D721Med (cell line): Measurements from ENCODE around the gene PPP1R9A.

Experiments used
- DNase-seq: peaks from one replicate; pipeline ENCODE4 v3.0.0; 2011; ENCODE audit warnings: low spot score; ENCODE audit not compliant: insufficient read length
- FAIRE-seq: peaks from 2 replicates; lab custom pipeline; 2011; peaks lifted over from hg19 to GRCh38; lab: Jason Lieb, UNC
- TF ChIP-seq, protein P1 (sequence below): IDR thresholded peaks from 2 replicates; pipeline ENCODE4 v1.5.1; 2012; ENCODE audit warnings: mild to moderate bottlenecking, control low read depth; ENCODE audit not compliant: insufficient read depth; ENCODE audit errors: missing control alignments

The PPP1R9A gene

GRCh38 chr7:95209276-95209675, 301.9 kb downstream of the PPP1R9A start:
- TF ChIP-seq, protein P1, sequence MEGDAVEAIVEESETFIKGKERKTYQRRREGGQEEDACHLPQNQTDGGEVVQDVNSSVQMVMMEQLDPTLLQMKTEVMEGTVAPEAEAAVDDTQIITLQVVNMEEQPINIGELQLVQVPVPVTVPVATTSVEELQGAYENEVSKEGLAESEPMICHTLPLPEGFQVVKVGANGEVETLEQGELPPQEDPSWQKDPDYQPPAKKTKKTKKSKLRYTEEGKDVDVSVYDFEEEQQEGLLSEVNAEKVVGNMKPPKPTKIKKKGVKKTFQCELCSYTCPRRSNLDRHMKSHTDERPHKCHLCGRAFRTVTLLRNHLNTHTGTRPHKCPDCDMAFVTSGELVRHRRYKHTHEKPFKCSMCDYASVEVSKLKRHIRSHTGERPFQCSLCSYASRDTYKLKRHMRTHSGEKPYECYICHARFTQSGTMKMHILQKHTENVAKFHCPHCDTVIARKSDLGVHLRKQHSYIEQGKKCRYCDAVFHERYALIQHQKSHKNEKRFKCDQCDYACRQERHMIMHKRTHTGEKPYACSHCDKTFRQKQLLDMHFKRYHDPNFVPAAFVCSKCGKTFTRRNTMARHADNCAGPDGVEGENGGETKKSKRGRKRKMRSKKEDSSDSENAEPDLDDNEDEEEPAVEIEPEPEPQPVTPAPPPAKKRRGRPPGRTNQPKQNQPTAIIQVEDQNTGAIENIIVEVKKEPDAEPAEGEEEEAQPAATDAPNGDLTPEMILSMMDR = no peak
- DNase-seq (no peak), FAIRE-seq (no peak)

DNA sequence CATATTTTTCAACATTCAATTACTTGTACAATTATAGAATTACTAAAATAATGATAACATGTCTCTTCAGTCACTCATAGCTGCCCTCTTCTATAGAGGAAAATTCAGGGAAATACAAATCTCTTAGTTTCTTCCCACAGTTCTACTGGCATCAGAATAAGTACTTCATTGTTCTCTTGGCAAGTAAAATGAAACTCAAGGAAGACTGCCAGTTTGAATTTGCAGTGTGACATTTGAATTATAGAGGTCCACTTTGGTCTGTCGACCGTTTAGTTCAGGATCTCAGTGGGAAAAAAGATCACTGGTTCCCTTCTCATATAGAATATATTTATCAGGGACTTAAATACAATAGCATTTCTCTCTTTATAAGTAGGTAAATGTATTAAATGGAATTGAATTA, 302.4 kb downstream of the PPP1R9A start:
- DNase-seq (no peak), FAIRE-seq (no peak)
- TF ChIP-seq, protein P1 = no peak

DNA sequence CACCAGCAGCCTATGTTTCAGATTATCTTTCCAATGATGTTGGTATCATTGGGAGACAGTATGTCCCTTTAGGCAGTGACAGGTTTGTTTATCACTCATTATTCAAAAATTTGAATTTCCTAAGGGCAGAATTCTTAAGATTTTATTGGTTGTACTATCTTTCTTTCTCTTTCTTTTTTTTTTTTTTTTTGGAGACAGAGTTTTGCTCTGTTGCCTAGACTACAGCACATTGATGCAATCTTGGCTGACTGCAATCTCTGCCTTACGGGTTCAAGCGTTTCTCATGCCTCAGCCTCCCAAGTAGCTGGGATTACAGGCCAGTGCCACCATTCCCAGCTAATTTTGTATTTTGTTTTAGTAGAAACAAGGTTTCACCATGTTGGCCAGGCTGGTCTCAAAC, 305.8 kb downstream of the PPP1R9A start:
- DNase-seq (no peak), FAIRE-seq (no peak)
- TF ChIP-seq, protein P1 = no peak

DNA sequence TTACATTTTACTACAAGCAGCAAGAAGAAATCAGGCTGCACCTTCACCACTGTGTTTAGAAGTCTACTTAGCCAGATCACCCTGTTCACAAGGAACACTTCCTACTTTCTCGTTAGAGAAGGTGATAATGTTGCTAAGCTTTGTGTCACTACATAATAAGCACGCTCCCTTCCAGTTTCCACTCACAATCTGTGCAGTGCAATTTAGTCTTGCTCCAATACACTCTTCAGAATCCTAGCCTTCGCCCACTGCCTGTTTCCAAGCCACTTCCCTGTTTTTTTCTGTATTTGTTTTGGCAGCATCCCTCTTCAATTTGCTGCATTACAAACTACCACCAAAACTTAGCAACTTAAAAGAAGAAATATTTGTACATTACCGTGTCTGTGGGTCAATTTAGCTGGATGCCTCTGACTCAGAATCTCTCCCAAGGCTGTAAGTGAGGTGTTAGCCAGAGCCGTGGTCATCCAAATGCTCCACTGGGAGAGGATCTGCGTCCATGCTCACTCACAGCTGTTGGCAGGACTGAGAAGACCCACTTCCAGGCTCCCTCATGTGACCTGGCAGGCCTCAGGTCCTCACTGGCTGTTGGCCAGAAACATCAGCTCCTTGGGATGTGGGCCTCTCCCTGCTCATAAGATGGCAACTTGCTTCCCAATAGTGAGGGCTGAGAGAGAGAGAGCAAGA, 306.6 kb downstream of the PPP1R9A start:
- DNase-seq = no peak
- TF ChIP-seq, protein P1 = no peak

GRCh38 chr7:95219721-95220120, 312.3 kb downstream of the PPP1R9A start:
- DNase-seq (no peak), FAIRE-seq (no peak)
- TF ChIP-seq, protein P1 = no peak

More for the DNA sequence above, 306.6 kb downstream of the PPP1R9A start:
- no peak for FAIRE-seq

DNA sequence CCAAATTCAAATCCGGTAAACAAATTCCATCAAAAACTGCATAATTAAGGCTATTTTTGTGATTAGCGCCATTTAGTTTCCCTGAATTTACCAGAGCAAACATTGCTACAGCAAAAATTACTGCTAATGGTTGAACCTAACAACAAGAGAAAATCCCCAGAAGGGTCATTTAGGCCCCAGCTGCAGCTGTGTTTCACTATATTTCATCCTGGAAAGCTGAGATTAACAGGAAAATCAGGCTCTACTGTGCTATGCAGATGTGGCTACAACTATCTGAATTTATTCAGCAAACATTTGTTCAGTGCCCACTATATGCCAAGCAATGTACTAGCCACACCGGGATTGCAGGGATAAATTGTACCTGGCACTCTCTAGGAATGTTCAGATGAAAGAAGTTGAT, 312.9 kb downstream of the PPP1R9A start:
- TF ChIP-seq, protein P1 = no peak
- no peak for DNase-seq
- FAIRE-seq = no peak

DNA sequence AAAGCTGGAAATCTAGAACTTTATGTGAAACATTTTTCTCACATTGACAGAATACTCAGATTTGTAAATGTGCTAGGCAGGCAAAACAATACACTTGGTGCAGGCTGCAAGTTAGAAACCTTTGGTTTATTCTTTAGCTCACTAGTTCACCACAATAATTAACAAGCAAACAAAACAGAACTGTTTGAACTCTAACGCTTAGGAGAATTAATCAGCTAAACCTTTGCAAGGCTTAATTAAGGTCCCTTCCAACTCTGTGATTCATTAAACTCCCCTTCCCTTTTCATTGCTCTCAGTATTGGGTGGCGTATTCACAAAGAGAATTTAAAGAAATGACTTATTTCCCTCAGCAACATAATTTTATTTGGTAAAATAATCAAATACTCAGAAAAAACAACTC, 317.9 kb downstream of the PPP1R9A start:
- TF ChIP-seq, protein P1 = no peak
- no peak for FAIRE-seq
- DNase-seq = no peak
